NCI-H82 treated with DMSO at 0.1 percent for 48 hours (cell line): ENCODE results near the gene SIPA1.
A peak's percentile ranks its signal among the peaks of the same experiment; 100 is the strongest.

Experiments used
- DNase-seq: peaks from one replicate; lab custom pipeline; 2025; ENCODE audit not compliant: unreplicated experiment; lab: John Stamatoyannopoulos, UW

SIPA1 gene

GRCh38 chr11:65643971-65644370 lies 6.1 kb downstream of the SIPA1 start:
- DNase-seq = no peak

- DNase-seq = no peak
Measured at GRCh38 chr11:65644837-65645236, 6.9 kb downstream of the SIPA1 start.

GRCh38 chr11:65645710-65646109 lies 7.8 kb downstream of the SIPA1 start:
- DNase-seq = no peak

- no peak for DNase-seq
Measured at GRCh38 chr11:65646288-65646957, 8.5 kb downstream of the SIPA1 start.

- DNase-seq = no peak
Measured at GRCh38 chr11:65646958-65647701, 9.2 kb downstream of the SIPA1 start.

- no peak for DNase-seq
Measured at GRCh38 chr11:65648997-65649493, 11.1 kb downstream of the SIPA1 start.

- DNase-seq = no peak
Measured at GRCh38 chr11:65649656-65650546, 12.0 kb downstream of the SIPA1 start.

GRCh38 chr11:65650547-65651338 lies 12.8 kb downstream of the SIPA1 start:
- DNase-seq = no peak

GRCh38 chr11:65651339-65651588 lies 13.4 kb downstream of the SIPA1 start:
- no peak for DNase-seq

- DNase-seq = no peak
Measured at GRCh38 chr11:65651589-65652510, 13.9 kb downstream of the SIPA1 start.

GRCh38 chr11:65652511-65653228 lies 14.8 kb downstream of the SIPA1 start:
- peak; percentile 58 for DNase-seq

GRCh38 chr11:65653229-65654225 lies 15.6 kb downstream of the SIPA1 start:
- DNase-seq = no peak

- DNase-seq = no peak
Measured at GRCh38 chr11:65654375-65655349, 16.8 kb downstream of the SIPA1 start.

GRCh38 chr11:65655570-65656332 lies 17.9 kb downstream of the SIPA1 start:
- DNase-seq = no peak

GRCh38 chr11:65657426-65657825 lies 19.5 kb downstream of the SIPA1 start:
- no peak for DNase-seq
